Cardiac muscle cell (in vitro differentiated cells and primary cell): ENCODE data around the gene CASP9. TPM values are rescaled to one million over a fixed set of nuclear protein-coding genes. Genes with fewer than 3 reads are reported as not detected.
"Not testable (repeated sequence)": the region's sequence is repeated elsewhere in the genome, so short reads cannot be mapped to it uniquely, and the experiment has no call there.

Experiments used
- DNase-seq, 2 donors: peaks; one replicate each; pipeline versions ENCODE4 v3.0.0 to v3.0.0-alpha.2; 2010 to 2017; ENCODE audit warnings: low read depth in 1 of 2, low spot score in 1 of 2
- H3K27ac ChIP-seq: fragments of 200-600 bp; sonication (generic); 2 replicates; pipeline ENCODE4 v1.5.1; 2016
- H3K27me3 ChIP-seq: fragments of 200-600 bp; sonication (generic); 2 replicates; pipeline ENCODE4 v1.6.0; 2016; ENCODE audit warnings: control low read depth
- H3K36me3 ChIP-seq: fragments of 200-600 bp; sonication (generic); 2 replicates; pipeline ENCODE4 v1.5.1; 2016; ENCODE audit warnings: control low read depth
- H3K4me1 ChIP-seq: fragments of 200-600 bp; sonication (generic); 2 replicates; pipeline ENCODE4 v1.8.1; 2017; ENCODE audit warnings: low read depth, mild to moderate bottlenecking, mixed run types
- H3K4me3 ChIP-seq: fragments of 200-600 bp; sonication (generic); 2 replicates; pipeline ENCODE4 v1.5.1; 2016; ENCODE audit warnings: mild to moderate bottlenecking
- H3K9me3 ChIP-seq: fragments of 200-600 bp; sonication (generic); 2 replicates; pipeline ENCODE4 v1.5.1; 2017; ENCODE audit warnings: low read depth, mild to moderate bottlenecking, control low read depth
- polyA plus RNA-seq: library from polyadenylated mRNA; unstranded; fragments of >200 nt; fragmentation: Nextera tagmentation; extraction: Ambion mirVana; gene quantifications from 2 replicates; pipeline ENCODE4 v1.2.1, GENCODE V29; 2016
- total RNA-seq: library from RNA; depleted of rRNA; stranded (reverse); fragments of >200 nt; gene quantifications from 2 replicates; pipeline ENCODE4 v1.2.3, GENCODE V29; 2016
- TF ChIP-seq, protein P1 (sequence below): IDR thresholded peaks from 2 replicates; pipeline ENCODE4 v1.5.1; 2012; ENCODE audit warnings: low read depth, mild to moderate bottlenecking, low read length

The CASP9 gene
- total and polyA plus RNA-seq, 2 experiments from 2014 or later, result 44.7 to 96.1 TPM

DNA sequence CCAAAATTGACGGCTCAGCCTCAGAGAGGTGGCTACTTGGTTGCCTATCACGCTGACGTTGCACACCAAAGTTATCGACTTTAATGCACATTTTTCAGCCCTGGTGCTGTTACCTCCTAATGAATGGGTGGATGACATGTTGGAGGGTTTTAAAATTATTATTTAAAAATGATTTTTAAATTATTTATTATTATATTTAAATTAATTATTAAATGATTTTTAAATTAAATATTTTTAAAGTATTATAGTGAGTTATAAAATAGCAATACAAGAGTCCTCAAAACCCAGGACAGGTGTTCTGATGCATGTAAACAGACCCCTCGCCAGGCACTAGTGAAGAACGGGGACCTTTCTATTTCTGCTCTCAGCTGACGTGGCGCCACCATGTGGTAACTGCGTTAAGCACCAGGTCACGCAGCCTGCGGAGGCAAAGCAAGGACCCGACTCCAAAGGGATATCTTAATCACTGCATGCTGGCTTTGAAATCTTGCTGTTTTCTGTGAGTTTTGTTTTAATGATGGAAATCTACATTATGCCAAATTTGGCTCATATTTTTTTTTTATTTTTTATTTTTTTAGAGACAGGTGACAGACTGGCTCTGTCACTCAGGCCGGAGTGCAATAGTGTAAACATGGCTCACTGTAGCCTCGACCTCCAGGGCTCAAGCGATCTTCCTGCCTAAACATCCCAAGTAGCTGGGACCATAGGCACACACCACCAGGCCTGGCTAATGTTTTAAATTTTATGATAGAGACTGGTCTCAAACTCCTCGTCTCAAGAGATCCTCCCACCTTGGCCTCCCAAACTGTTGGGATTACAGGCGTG lies 22.6 kb downstream of the CASP9 start:
- peak overlapping the region; percentile 81 for H3K27ac ChIP-seq
- peaks cover 14% of the 10 kb centered on the region for H3K36me3 ChIP-seq
- no peaks in the 10 kb centered on the region for H3K27me3 ChIP-seq
- no peaks in the 10 kb centered on the region for H3K9me3 ChIP-seq
- H3K4me3 ChIP-seq, result no peak overlapping the region
- TF ChIP-seq, protein P1, sequence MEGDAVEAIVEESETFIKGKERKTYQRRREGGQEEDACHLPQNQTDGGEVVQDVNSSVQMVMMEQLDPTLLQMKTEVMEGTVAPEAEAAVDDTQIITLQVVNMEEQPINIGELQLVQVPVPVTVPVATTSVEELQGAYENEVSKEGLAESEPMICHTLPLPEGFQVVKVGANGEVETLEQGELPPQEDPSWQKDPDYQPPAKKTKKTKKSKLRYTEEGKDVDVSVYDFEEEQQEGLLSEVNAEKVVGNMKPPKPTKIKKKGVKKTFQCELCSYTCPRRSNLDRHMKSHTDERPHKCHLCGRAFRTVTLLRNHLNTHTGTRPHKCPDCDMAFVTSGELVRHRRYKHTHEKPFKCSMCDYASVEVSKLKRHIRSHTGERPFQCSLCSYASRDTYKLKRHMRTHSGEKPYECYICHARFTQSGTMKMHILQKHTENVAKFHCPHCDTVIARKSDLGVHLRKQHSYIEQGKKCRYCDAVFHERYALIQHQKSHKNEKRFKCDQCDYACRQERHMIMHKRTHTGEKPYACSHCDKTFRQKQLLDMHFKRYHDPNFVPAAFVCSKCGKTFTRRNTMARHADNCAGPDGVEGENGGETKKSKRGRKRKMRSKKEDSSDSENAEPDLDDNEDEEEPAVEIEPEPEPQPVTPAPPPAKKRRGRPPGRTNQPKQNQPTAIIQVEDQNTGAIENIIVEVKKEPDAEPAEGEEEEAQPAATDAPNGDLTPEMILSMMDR, result peak; percentile 82
- DNase-seq, result peak; percentile 64 to 83
- peaks cover 31% of the 10 kb centered on the region for H3K4me1 ChIP-seq

DNA sequence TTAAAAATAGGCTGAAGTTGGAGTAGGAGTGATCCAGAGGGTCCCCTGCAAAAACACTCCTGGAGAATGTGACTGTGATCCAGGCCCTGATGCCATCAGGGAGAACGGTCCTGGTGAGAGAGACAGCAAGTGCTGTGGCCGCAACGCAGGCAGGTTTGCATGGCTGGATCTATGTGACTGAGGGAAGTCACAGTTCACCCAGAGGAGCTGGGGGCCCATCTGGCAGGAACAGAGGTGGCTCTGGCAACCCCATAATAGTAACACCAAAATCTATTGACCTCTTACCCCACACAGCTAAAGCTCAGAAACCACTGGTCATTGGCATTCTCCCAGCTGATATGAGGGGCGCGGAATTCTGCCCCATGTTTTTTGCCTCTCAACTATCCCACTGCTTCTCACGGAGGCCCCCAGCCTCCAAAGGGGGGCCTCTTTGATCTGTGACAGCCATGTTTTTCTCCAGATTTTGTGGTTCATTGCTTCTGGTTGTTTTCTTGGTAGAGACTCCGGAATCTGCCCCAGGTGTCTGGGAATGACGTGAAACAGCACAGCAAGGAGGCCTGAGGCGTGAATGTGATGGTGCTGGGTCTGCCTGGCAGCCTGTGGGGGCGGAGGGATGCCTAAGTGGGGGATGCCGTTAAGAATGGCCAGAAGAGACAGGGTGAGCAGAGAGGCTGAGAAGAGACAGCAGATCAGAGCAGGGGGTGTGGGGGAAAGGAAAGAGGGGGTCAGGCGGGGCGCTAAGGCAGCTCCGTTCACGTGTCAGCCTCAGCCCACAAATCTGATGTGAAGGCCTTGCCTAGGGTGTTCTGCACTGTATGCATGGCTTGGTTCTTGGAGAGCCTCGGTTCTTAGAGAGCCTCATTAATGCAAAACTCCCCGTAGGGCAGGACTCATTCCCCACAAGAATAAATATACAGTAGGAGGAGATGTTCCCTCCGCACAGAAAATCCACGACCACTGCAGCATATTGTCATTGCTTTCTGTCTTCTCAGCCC lies 23.5 kb downstream of the CASP9 start:
- H3K36me3 ChIP-seq, result peaks cover 10% of the 10 kb centered on the region
- no peak for DNase-seq
- TF ChIP-seq, protein P1, result no peak
- no peaks in the 10 kb centered on the region for H3K27me3 ChIP-seq
- peak overlapping the region; percentile 81 for H3K27ac ChIP-seq
- H3K4me1 ChIP-seq, result peaks cover 31% of the 10 kb centered on the region
- H3K9me3 ChIP-seq, result no peaks in the 10 kb centered on the region
- H3K4me3 ChIP-seq, result no peak overlapping the region

DNA sequence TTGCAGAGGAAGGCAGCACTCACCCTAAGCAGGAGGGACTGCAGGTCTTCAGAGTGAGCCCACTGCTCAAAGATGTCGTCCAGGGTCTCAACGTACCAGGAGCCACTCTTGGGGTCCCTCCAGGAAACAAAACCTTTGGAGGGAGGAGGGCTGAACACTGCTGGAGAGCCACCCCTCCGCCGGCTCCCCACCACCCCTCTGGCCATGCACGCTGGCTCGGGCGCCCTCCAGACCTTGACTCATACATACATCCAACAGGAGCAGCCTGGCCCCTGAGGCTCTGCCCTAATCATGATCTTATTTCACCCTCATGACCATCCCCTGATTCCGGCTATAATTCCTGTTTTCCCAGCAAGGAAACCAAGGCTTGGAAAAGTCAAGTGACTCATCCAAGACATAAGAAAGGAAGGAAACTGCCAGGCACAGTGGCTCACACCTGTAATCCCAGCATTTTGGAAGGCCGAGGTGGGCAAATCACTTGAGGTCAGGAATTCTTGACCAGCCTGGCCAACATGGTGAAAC lies 30.1 kb downstream of the CASP9 start:
- Histone ChIP-seq H3K9me3 (no peaks in the 10 kb centered on the region), H3K4me1 (peaks cover 35% of the 10 kb centered on the region), H3K4me3 (no peak overlapping the region), H3K27me3 (no peaks in the 10 kb centered on the region), H3K36me3 (peaks cover 4% of the 10 kb centered on the region), H3K27ac (peak overlapping the region; percentile 95)
- DNase-seq, result no peak
- TF ChIP-seq, protein P1, result no peak

DNA sequence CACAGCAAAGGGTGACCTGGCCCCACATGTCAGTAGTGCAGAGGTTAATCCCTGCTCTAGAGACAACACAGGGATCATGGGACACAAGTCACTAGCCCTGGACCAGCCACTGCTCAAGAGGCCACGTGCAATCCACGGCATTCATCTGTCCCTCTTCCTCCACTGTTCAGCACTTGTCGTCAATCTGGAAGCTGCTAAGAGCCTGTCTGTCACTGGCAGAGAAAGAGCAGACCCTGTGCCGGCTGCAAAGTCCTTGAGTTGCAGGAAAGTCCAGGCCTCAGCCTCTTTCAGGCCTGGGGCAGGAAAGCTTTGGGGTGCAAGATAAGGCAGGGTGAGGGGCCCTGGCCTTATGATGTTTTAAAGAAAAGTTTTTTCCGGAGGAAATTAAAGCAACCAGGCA lies 31.4 kb downstream of the CASP9 start:
- TF ChIP-seq, protein P1, result no peak
- H3K4me3 ChIP-seq, result no peak overlapping the region
- peaks cover 4% of the 10 kb centered on the region for H3K36me3 ChIP-seq
- DNase-seq, result peak in 1 of 2 donors; percentile 93
- peak overlapping the region; percentile 95 for H3K27ac ChIP-seq
- H3K4me1 ChIP-seq, result peaks cover 41% of the 10 kb centered on the region
- H3K9me3 ChIP-seq, result no peaks in the 10 kb centered on the region
- H3K27me3 ChIP-seq, result no peaks in the 10 kb centered on the region

DNA sequence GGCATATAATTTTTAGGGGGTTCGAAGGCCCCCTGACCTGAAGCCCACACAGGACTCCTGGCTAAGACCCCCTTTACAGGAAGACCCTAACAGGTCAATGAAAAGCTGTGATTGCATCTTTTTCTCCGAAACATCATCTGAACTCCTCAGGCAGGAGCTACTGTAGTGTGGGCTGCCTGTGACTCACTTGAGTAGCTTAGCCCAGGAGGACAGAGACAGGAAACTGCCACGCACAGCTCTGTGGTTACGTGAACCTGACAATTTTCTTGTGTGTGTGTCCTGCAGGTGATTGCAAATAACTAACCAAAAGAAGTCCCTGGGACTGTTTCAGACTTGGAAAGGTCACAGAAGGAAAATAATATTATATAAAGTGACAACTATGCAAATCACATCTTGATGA lies 33.0 kb downstream of the CASP9 start:
- H3K27me3 ChIP-seq, H3K9me3 ChIP-seq, H3K4me3 ChIP-seq, H3K36me3 ChIP-seq, H3K27ac ChIP-seq, DNase-seq: not testable (repeated sequence)
- H3K4me1 ChIP-seq, result peaks cover 41% of the 10 kb centered on the region
